Activated naive CD8-positive, alpha-beta T cell treated with anti-CD3 and anti-CD28 coated beads, Interleukin-2, amount 50 U/mL, for 24 hours (primary cell): ENCODE measurements around the gene TINAGL1.

Experiments
- ATAC-seq: fragments of 150-1000 bp; cut with Tn5 transposase; one replicate; pipeline ENCODE4 v1.10.0; 2021
- DNase-seq: peaks from one replicate; pipeline ENCODE4 v3.0.0; 2021
- H3K27ac Mint-ChIP-seq: one replicate; pipeline ENCODE4 v1.8.0; 2021; ENCODE audit warnings: mild to moderate bottlenecking, mixed read lengths
- H3K27me3 Mint-ChIP-seq: one replicate; pipeline ENCODE4 v1.8.0; 2021; ENCODE audit warnings: mixed read lengths
- H3K36me3 Mint-ChIP-seq: one replicate; pipeline ENCODE4 v1.8.0; 2021; ENCODE audit warnings: low read depth, mixed read lengths
- H3K4me1 Mint-ChIP-seq: one replicate; pipeline ENCODE4 v1.8.0; 2021; ENCODE audit warnings: mixed read lengths
- H3K4me3 Mint-ChIP-seq: one replicate; pipeline ENCODE4 v1.8.0; 2021; ENCODE audit warnings: mild to moderate bottlenecking, moderate library complexity, mixed read lengths
- H3K9me3 Mint-ChIP-seq: one replicate; pipeline ENCODE4 v1.8.0; 2021; ENCODE audit warnings: mixed read lengths

TINAGL1 gene

GRCh38 chr1:31621847-31622730, 45.8 kb downstream of the TINAGL1 start:
- H3K36me3 Mint-ChIP-seq, result peaks cover 7% of the 10 kb centered on the region
- no peak for DNase-seq
- H3K27me3 Mint-ChIP-seq, result peaks cover 10% of the 10 kb centered on the region
- H3K4me3 Mint-ChIP-seq, result no peak overlapping the region
- H3K9me3 Mint-ChIP-seq, result no peaks in the 10 kb centered on the region
- ATAC-seq, result no peak
- no peak overlapping the region for H3K27ac Mint-ChIP-seq
- peaks cover 13% of the 10 kb centered on the region for H3K4me1 Mint-ChIP-seq

GRCh38 chr1:31623365-31623764, 47.0 kb downstream of the TINAGL1 start:
- H3K4me1 Mint-ChIP-seq, result peaks cover 10% of the 10 kb centered on the region
- H3K9me3 Mint-ChIP-seq, result no peaks in the 10 kb centered on the region
- DNase-seq, result no peak
- H3K36me3 Mint-ChIP-seq, result peaks cover 10% of the 10 kb centered on the region
- no peak overlapping the region for H3K4me3 Mint-ChIP-seq
- no peak for ATAC-seq
- H3K27ac Mint-ChIP-seq, result no peak overlapping the region
- peaks cover 6% of the 10 kb centered on the region for H3K27me3 Mint-ChIP-seq

GRCh38 chr1:31624309-31624708, 48.0 kb downstream of the TINAGL1 start:
- H3K9me3 Mint-ChIP-seq, result no peaks in the 10 kb centered on the region
- H3K27ac Mint-ChIP-seq, result no peak overlapping the region
- H3K36me3 Mint-ChIP-seq, result peaks cover 11% of the 10 kb centered on the region
- ATAC-seq, result no peak
- DNase-seq, result no peak
- peaks cover 10% of the 10 kb centered on the region for H3K4me1 Mint-ChIP-seq
- H3K4me3 Mint-ChIP-seq, result no peak overlapping the region
- H3K27me3 Mint-ChIP-seq, result no peaks in the 10 kb centered on the region

- H3K36me3 Mint-ChIP-seq, result peaks cover 16% of the 10 kb centered on the region
- H3K4me1 Mint-ChIP-seq, result peaks cover 10% of the 10 kb centered on the region
- H3K27me3 Mint-ChIP-seq, result no peaks in the 10 kb centered on the region
- no peaks in the 10 kb centered on the region for H3K9me3 Mint-ChIP-seq
- no peak overlapping the region for H3K27ac Mint-ChIP-seq
- no peak for DNase-seq
- no peak for ATAC-seq
- no peak overlapping the region for H3K4me3 Mint-ChIP-seq
Measured at GRCh38 chr1:31624731-31625514, 48.6 kb downstream of the TINAGL1 start.

- ATAC-seq, result no peak
- Mint-ChIP-seq H3K9me3 (no peaks in the 10 kb centered on the region), H3K4me3 (no peak overlapping the region), H3K27me3 (no peaks in the 10 kb centered on the region), H3K36me3 (peaks cover 17% of the 10 kb centered on the region), H3K27ac (no peak overlapping the region), H3K4me1 (peaks cover 10% of the 10 kb centered on the region)
- DNase-seq, result no peak
Measured at GRCh38 chr1:31625561-31626222, 49.4 kb downstream of the TINAGL1 start.

- Mint-ChIP-seq H3K27ac (no peak overlapping the region), H3K27me3 (no peaks in the 10 kb centered on the region), H3K4me1 (peaks cover 10% of the 10 kb centered on the region), H3K9me3 (no peaks in the 10 kb centered on the region), H3K4me3 (no peak overlapping the region), H3K36me3 (peaks cover 17% of the 10 kb centered on the region)
- no peak for DNase-seq
- ATAC-seq, result no peak
Measured at GRCh38 chr1:31626223-31627207, 50.2 kb downstream of the TINAGL1 start.

GRCh38 chr1:31627301-31627929, 51.1 kb downstream of the TINAGL1 start:
- Mint-ChIP-seq H3K27me3 (no peaks in the 10 kb centered on the region), H3K27ac (no peak overlapping the region), H3K36me3 (peaks cover 17% of the 10 kb centered on the region), H3K9me3 (no peaks in the 10 kb centered on the region), H3K4me3 (no peak overlapping the region), H3K4me1 (peaks cover 10% of the 10 kb centered on the region)
- DNase-seq (no peak), ATAC-seq (no peak)

- no peak for DNase-seq
Measured at GRCh38 chr1:31627930-31628559, 51.7 kb downstream of the TINAGL1 start.

GRCh38 chr1:31628931-31629556, 52.7 kb downstream of the TINAGL1 start:
- Mint-ChIP-seq H3K9me3 (no peaks in the 10 kb centered on the region), H3K36me3 (peaks cover 14% of the 10 kb centered on the region), H3K27me3 (no peaks in the 10 kb centered on the region), H3K4me1 (peaks cover 6% of the 10 kb centered on the region), H3K4me3 (no peak overlapping the region), H3K27ac (no peak overlapping the region)
- DNase-seq (no peak), ATAC-seq (no peak)

More at GRCh38 chr1:31627930-31628559, 51.7 kb downstream of the TINAGL1 start:
- H3K4me1 Mint-ChIP-seq, result peaks cover 10% of the 10 kb centered on the region
- ATAC-seq, result no peak
- H3K27me3 Mint-ChIP-seq, result no peaks in the 10 kb centered on the region
- no peaks in the 10 kb centered on the region for H3K9me3 Mint-ChIP-seq
- H3K36me3 Mint-ChIP-seq, result peaks cover 17% of the 10 kb centered on the region
- no peak overlapping the region for H3K27ac Mint-ChIP-seq
- H3K4me3 Mint-ChIP-seq, result no peak overlapping the region

- H3K27ac Mint-ChIP-seq, result no peak overlapping the region
- DNase-seq, result no peak
- H3K9me3 Mint-ChIP-seq, result no peaks in the 10 kb centered on the region
- H3K4me3 Mint-ChIP-seq, result no peak overlapping the region
- ATAC-seq, result no peak
- no peaks in the 10 kb centered on the region for H3K27me3 Mint-ChIP-seq
- H3K4me1 Mint-ChIP-seq, result peaks cover 11% of the 10 kb centered on the region
- H3K36me3 Mint-ChIP-seq, result peaks cover 16% of the 10 kb centered on the region
Measured at GRCh38 chr1:31632649-31633048, 56.3 kb downstream of the TINAGL1 start.

GRCh38 chr1:31633117-31633516, 56.8 kb downstream of the TINAGL1 start:
- ATAC-seq, result no peak
- no peaks in the 10 kb centered on the region for H3K9me3 Mint-ChIP-seq
- H3K4me1 Mint-ChIP-seq, result peaks cover 14% of the 10 kb centered on the region
- no peaks in the 10 kb centered on the region for H3K27me3 Mint-ChIP-seq
- H3K36me3 Mint-ChIP-seq, result peaks cover 13% of the 10 kb centered on the region
- H3K27ac Mint-ChIP-seq, result no peak overlapping the region
- DNase-seq, result peak; percentile 44
- no peak overlapping the region for H3K4me3 Mint-ChIP-seq
